Right renal cortex interstitium (tissue), 3 donors: ENCODE results near the gene SYP. TPM values are rescaled to one million over a fixed set of nuclear protein-coding genes. Genes with fewer than 3 reads are reported as not detected.
"Not testable (repeated sequence)": the region's sequence is repeated elsewhere in the genome, so short reads cannot be mapped to it uniquely, and the experiment has no call there.

Source experiments
- DNase-seq, 3 donors: peaks; one replicate each; pipeline ENCODE4 v3.0.0-alpha.2; 2013; ENCODE audit warnings: low read depth in 3 of 3, low spot score in 2 of 3
- polyA plus RNA-seq, 3 donors: library from polyadenylated mRNA; unstranded; fragments of 120-200 nt; gene quantifications; one replicate each; pipeline ENCODE4 v1.2.1, GENCODE V29; 2013; ENCODE audit not compliant: insufficient read length in 3 of 3

The SYP gene
- polyA plus RNA-seq, 3 donors, result 1.7 to 2.6 (median 2.5) TPM

DNA sequence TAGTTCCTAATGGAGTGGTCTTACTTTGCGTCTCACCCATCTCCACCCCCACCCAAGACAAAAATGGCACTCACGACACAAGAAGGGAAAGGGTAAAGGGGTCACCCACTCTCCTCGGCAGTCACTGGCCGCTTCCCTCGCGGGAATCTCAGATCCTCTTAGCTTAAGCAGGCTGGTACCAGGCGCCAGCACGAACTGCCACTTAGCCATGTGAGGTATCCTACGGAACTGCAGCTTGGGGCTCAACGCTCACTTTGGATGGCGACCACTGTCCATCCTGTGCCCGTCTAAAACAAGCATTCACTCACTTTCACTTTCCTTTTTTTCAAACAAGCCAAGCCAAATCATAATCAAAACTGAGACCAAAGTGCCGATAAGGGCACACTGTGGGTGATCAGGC is 52.1 kb downstream of the SYP start:
- no peak for DNase-seq

DNA sequence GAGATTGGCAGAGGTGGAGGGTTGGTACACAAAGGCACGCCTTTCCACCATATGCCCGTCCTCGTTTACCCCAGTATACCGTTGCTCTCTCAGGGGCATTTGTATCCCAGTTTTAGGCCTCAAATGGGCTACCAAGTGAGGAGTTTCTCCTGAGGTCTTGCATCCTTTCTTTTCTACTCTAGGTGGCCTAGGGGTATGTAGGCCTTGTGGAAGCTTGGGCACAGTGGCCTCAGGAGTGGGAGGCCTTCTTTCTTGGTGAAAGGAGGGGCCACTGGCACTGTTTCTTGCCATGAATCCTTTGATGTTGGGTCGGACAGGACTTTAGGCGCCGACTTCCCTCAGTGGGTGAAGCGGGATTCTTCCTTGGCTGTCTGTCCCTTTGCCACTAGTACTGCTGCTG is 52.7 kb downstream of the SYP start:
- DNase-seq, result no peak

DNA sequence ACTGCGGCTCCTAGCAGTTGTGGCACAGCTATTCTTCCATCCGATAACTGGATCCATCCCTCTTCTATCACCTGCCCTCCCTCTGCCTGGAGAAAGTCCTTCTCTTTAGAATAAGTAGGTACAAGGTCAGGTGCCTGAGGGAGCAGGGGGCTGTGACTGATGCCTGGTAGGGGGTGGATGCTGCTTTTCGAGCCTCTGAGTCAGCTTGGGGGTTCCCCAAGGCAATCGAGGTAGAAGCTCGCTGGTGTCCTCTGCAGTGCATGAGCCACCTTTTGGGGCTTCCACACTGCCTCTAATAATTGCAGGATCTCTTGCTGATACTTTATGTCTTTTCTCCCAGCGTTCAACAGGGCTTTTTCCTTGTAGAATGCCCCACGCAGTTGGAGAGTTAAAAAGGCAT is 56.8 kb downstream of the SYP start:
- DNase-seq, result not testable (repeated sequence)

DNA sequence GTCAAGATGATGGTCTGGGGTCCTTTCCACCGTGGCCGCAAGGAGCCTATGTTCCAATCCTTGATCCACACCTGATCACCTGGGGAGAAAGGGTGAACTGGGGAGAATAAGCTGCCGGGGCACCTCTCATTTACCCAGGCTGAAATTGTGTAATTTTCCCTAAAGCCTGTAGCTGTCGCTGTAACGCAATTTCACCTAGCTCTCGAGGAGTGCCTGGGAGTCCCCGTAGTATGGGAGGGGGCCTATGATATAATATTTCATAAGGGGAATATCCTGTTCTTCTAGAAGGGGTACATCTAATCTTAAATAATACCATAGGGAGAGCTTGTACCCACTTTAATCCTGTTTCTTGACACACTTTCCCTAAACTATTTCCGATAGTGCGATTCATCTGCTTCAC is 57.7 kb downstream of the SYP start:
- DNase-seq, result not testable (repeated sequence)

DNA sequence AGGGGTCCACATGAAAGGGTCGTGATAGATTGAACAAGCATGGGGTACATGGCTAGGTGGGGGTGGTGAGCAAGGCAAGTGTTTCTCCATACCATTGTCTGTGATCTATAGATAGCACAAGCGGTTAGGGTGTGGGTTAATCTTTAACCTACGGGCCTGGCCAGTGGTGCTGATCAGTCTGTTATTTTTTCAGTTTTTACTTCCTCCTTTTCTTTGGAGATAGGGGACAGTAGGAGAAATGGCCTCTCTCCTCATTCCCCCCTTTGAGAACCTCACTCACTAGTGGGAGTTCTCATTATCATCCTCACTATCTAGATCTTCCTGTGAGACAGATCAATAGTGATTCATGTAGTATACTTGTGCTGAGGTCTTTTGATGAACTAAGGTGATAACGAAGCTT is 60.3 kb downstream of the SYP start:
- DNase-seq, result no peak

Other genes with a start within 250 kb of the SYP start
- 10 to 100 TPM; 64.4 to 66.9 (median 65.9) TPM for gene OTUD5, start 242.6 kb downstream of the SYP start, polyA plus RNA-seq
- gene KCND1, start 228.3 kb downstream of the SYP start, polyA plus RNA-seq, result 1 to 10 TPM; 2.1 to 2.2 (median 2.1) TPM
- gene GRIPAP1, start 197.9 kb downstream of the SYP start, polyA plus RNA-seq, result 10 to 100 TPM; 40.6 to 50.6 (median 45.8) TPM
- gene TFE3, start 156.8 kb downstream of the SYP start, polyA plus RNA-seq, result 10 to 100 TPM; 24.9 to 27.9 (median 25.2) TPM
- 1 to 10 TPM; 7.6 to 8.9 (median 8.7) TPM for gene CCDC120, start 141.2 kb downstream of the SYP start, polyA plus RNA-seq
- gene PRAF2, start 126.2 kb downstream of the SYP start, polyA plus RNA-seq, result 10 to 100 TPM; 32.2 to 35.3 (median 32.3) TPM
- 10 to 100 TPM; 58.9 to 60.2 (median 59.4) TPM for gene WDR45, start 120.3 kb downstream of the SYP start, polyA plus RNA-seq
- 10 to 100 TPM; 21.8 to 25.8 (median 24.2) TPM for gene GPKOW, start 76.5 kb downstream of the SYP start, polyA plus RNA-seq
- 1 to 10 TPM; 2.7 to 5.3 (median 3.6) TPM for gene MAGIX, start 37.4 kb downstream of the SYP start, polyA plus RNA-seq
- 10 to 100 TPM; 29.7 to 40.3 (median 37.7) TPM for gene PLP2, start 28.3 kb downstream of the SYP start, polyA plus RNA-seq
- gene PRICKLE3, start 13.8 kb downstream of the SYP start, polyA plus RNA-seq, result 1 to 10 TPM; 3.2 to 4.6 (median 3.8) TPM
- gene CACNA1F, start 33.1 kb upstream of the SYP start, polyA plus RNA-seq, result under 1 TPM; 0.15 to 0.29 (median 0.17) TPM
- 10 to 100 TPM; 15.2 to 18.1 (median 15.2) TPM for gene CCDC22, start 35.3 kb upstream of the SYP start, polyA plus RNA-seq
- gene FOXP3, start 64.5 kb upstream of the SYP start, polyA plus RNA-seq, result under 1 TPM; 0.76 to 0.82 (median 0.79) TPM
- gene PPP1R3F, start 69.6 kb upstream of the SYP start, polyA plus RNA-seq, result 1 to 10 TPM; 4.9 to 6.0 (median 5.8) TPM
- not detected for gene GAGE10, start 103.5 kb upstream of the SYP start, polyA plus RNA-seq
- not detected for gene GAGE12J, start 121.8 kb upstream of the SYP start, polyA plus RNA-seq
- gene GAGE13, start 131.4 kb upstream of the SYP start, polyA plus RNA-seq, result under 1 TPM in 1 of 3 donors, not detected in 2; 0.40 TPM